Stimulated activated memory B cell treated with anti-CD40 and anti-IgM and Interleukin-4, amounts not matched to agents 10 μg/mL and 1 μg/mL and 100 μg/mL, for 72 hours (primary cell): Measurements from ENCODE around the gene DAPP1.
A peak's percentile ranks its signal among the peaks of the same experiment; 100 is the strongest.

Experiments used
- ATAC-seq: fragments of 150-1000 bp; cut with Tn5 transposase; 2 replicates; pipeline ENCODE4 v1.10.0; 2021
- H3K27ac Mint-ChIP-seq: one replicate; pipeline ENCODE4 v1.8.0; 2022; ENCODE audit warnings: mild to moderate bottlenecking, mixed read lengths
- H3K27me3 Mint-ChIP-seq: one replicate; pipeline ENCODE4 v1.8.0; 2022; ENCODE audit warnings: mixed read lengths
- H3K36me3 Mint-ChIP-seq: one replicate; pipeline ENCODE4 v1.8.0; 2022; ENCODE audit warnings: mixed read lengths
- H3K4me1 Mint-ChIP-seq: one replicate; pipeline ENCODE4 v1.8.0; 2022; ENCODE audit warnings: mixed read lengths
- H3K4me3 Mint-ChIP-seq: one replicate; pipeline ENCODE4 v1.8.0; 2022; ENCODE audit warnings: mild to moderate bottlenecking, moderate library complexity, mixed read lengths
- H3K9me3 Mint-ChIP-seq: one replicate; pipeline ENCODE4 v1.8.0; 2022; ENCODE audit warnings: mixed read lengths

Gene DAPP1

GRCh38 chr4:99893029-99893428, 76.4 kb downstream of the DAPP1 start:
- ATAC-seq = no peak
- Mint-ChIP-seq H3K9me3 (no peaks in the 10 kb centered on the region), H3K4me1 (peaks cover 43% of the 10 kb centered on the region), H3K27ac (peak overlapping the region; percentile 97), H3K36me3 (peaks cover 10% of the 10 kb centered on the region), H3K4me3 (peak overlapping the region; percentile 92), H3K27me3 (no peaks in the 10 kb centered on the region)

GRCh38 chr4:99893839-99894160, 77.2 kb downstream of the DAPP1 start:
- peak overlapping the region; percentile 92 for H3K4me3 Mint-ChIP-seq
- no peaks in the 10 kb centered on the region for H3K27me3 Mint-ChIP-seq
- ATAC-seq = no peak
- H3K9me3 Mint-ChIP-seq = no peaks in the 10 kb centered on the region
- peak overlapping the region; percentile 97 for H3K27ac Mint-ChIP-seq
- peaks cover 43% of the 10 kb centered on the region for H3K4me1 Mint-ChIP-seq
- H3K36me3 Mint-ChIP-seq = peaks cover 10% of the 10 kb centered on the region

GRCh38 chr4:99894161-99894997, 77.8 kb downstream of the DAPP1 start, which contains the start of gene LAMTOR3:
TSS of gene LAMTOR3 (minus strand) at chr4:99894427. CDS start at chr4:99893963, 464 bp downstream.
- peak within 1 kb of the TSS; percentile 97 for H3K27ac Mint-ChIP-seq
- ATAC-seq = peak; percentile 100
- peaks cover 10% of the 10 kb centered on the region for H3K36me3 Mint-ChIP-seq
- H3K4me1 Mint-ChIP-seq = peaks cover 40% of the 10 kb centered on the region
- no peaks in the 10 kb centered on the region for H3K9me3 Mint-ChIP-seq
- peak within 1 kb of the TSS; percentile 92 for H3K4me3 Mint-ChIP-seq
- H3K27me3 Mint-ChIP-seq = no peaks in the 10 kb centered on the region

- no peak for ATAC-seq
- Mint-ChIP-seq H3K27me3 (no peaks in the 10 kb centered on the region), H3K4me3 (peak overlapping the region; percentile 92), H3K27ac (peak overlapping the region; percentile 97), H3K36me3 (peaks cover 10% of the 10 kb centered on the region), H3K9me3 (no peaks in the 10 kb centered on the region), H3K4me1 (peaks cover 37% of the 10 kb centered on the region)
Measured at GRCh38 chr4:99894998-99895397, 78.4 kb downstream of the DAPP1 start.

GRCh38 chr4:99915449-99915848, 98.8 kb downstream of the DAPP1 start:
- no peak overlapping the region for H3K4me3 Mint-ChIP-seq
- H3K27ac Mint-ChIP-seq = no peak overlapping the region
- H3K4me1 Mint-ChIP-seq = no peaks in the 10 kb centered on the region
- H3K9me3 Mint-ChIP-seq = peaks cover 3% of the 10 kb centered on the region
- peaks cover 61% of the 10 kb centered on the region for H3K36me3 Mint-ChIP-seq
- H3K27me3 Mint-ChIP-seq = no peaks in the 10 kb centered on the region
- no peak for ATAC-seq

- Mint-ChIP-seq H3K4me1 (no peaks in the 10 kb centered on the region), H3K4me3 (no peak overlapping the region), H3K9me3 (peaks cover 3% of the 10 kb centered on the region), H3K36me3 (peaks cover 67% of the 10 kb centered on the region), H3K27me3 (no peaks in the 10 kb centered on the region), H3K27ac (no peak overlapping the region)
- no peak for ATAC-seq
Measured at GRCh38 chr4:99917575-99917974, 100.9 kb downstream of the DAPP1 start.

GRCh38 chr4:99918656-99919055, 102.0 kb downstream of the DAPP1 start:
- Mint-ChIP-seq H3K27me3 (no peaks in the 10 kb centered on the region), H3K36me3 (peaks cover 62% of the 10 kb centered on the region), H3K4me1 (no peaks in the 10 kb centered on the region), H3K4me3 (no peak overlapping the region), H3K27ac (no peak overlapping the region), H3K9me3 (peaks cover 3% of the 10 kb centered on the region)
- no peak for ATAC-seq
